Peyer's patch (tissue), 4 donors: ENCODE results near the gene MIOX. TPM values are rescaled to one million over a fixed set of nuclear protein-coding genes. Genes with fewer than 3 reads are reported as not detected.

Source experiments
- DNase-seq, 3 donors: peaks; one replicate each; pipeline ENCODE4 v3.0.0-alpha.2; 2017 to 2019
- H3K27ac ChIP-seq, 4 donors: fragments of 200-600 bp; sonication (generic); one replicate each; pipeline ENCODE4 v1.5.1; 2016 to 2019
- H3K27me3 ChIP-seq, 2 donors: fragments of 200-600 bp; sonication (generic); one replicate each; pipeline ENCODE4 v1.5.1; 2019
- H3K36me3 ChIP-seq, 3 donors: fragments of 200-600 bp; sonication (generic); one replicate each; pipeline ENCODE4 v1.5.1; 2016 to 2019
- H3K4me1 ChIP-seq, 4 donors: fragments of 200-600 bp; sonication (generic); one replicate each; pipeline ENCODE4 v1.5.1; 2016 to 2019
- H3K4me3 ChIP-seq, 4 donors: fragments of 200-600 bp; sonication (generic); 1 replicate in 3 of 4; 2 replicates in 1 of 4; pipeline ENCODE4 v1.5.1; 2016 to 2019; ENCODE audit warnings: mild to moderate bottlenecking in 1 of 4
- H3K9me3 ChIP-seq, 4 donors: fragments of 200-600 bp; sonication (generic); one replicate each; pipeline ENCODE4 v1.5.1; 2016 to 2019; ENCODE audit warnings: mild to moderate bottlenecking in 1 of 4
- CTCF ChIP-seq, 6 experiments: fragments of 450-650 bp in 4 of 6; fragments of 200-600 bp in 2 of 6; sonication (generic) in 1 of 6; IDR thresholded peaks; one replicate each; pipeline ENCODE4 v1.5.1; 2017 to 2019; ENCODE audit warnings: antibody characterized with exemption in 6 of 6, mild to moderate bottlenecking in 3 of 6, moderate library complexity in 1 of 6
- POLR2A ChIP-seq, 2 donors: fragments of 450-650 bp; IDR thresholded peaks; one replicate each; pipeline ENCODE4 v1.5.1; 2017; ENCODE audit warnings: antibody characterized with exemption in 2 of 2, mild to moderate bottlenecking in 2 of 2, moderate library complexity in 2 of 2
- total RNA-seq, 4 donors: library from RNA; depleted of rRNA; stranded (reverse); fragments of >200 nt; gene quantifications; one replicate each; pipeline ENCODE4 v1.1.0, GENCODE V29; 2016

Gene MIOX
- total RNA-seq, 4 donors from 2014 or later = not detected

GRCh38 chr22:50445071-50445879 lies 41.4 kb upstream of the MIOX start:
- Histone ChIP-seq H3K36me3 (peaks cover 0 to 72% (median 0%) of the 10 kb centered on the region in 3 donors), H3K27ac (peak overlapping the region in 3 of 4 donors; percentile 38 to 60 (median 44))

GRCh38 chr22:50445880-50446707 lies 40.6 kb upstream of the MIOX start:
- peaks cover 0 to 64% (median 0%) of the 10 kb centered on the region in 3 donors for H3K36me3 ChIP-seq
- no peak overlapping the region for H3K4me3 ChIP-seq
- DNase-seq = no peak
- H3K9me3 ChIP-seq = no peaks in the 10 kb centered on the region
- no peaks in the 10 kb centered on the region for H3K27me3 ChIP-seq
- TF ChIP-seq CTCF (IDR thresholded peaks at IDR 0.05) = no peak
- no peak for TF ChIP-seq POLR2A (IDR thresholded peaks at IDR 0.05)
- peak overlapping the region in 2 of 4 donors; percentile 38 to 60 for H3K27ac ChIP-seq
- H3K4me1 ChIP-seq = peaks cover 0 to 21% (median 8%) of the 10 kb centered on the region in 4 donors

More at GRCh38 chr22:50445071-50445879, 41.4 kb upstream of the MIOX start:
- Histone ChIP-seq H3K4me1 (peaks cover 0 to 21% (median 8%) of the 10 kb centered on the region in 4 donors), H3K9me3 (no peaks in the 10 kb centered on the region), H3K27me3 (no peaks in the 10 kb centered on the region), H3K4me3 (no peak overlapping the region)
- peak in 1 of 3 donors; percentile 42 for DNase-seq
- TF ChIP-seq CTCF (IDR thresholded peaks at IDR 0.05) = no peak
- no peak for TF ChIP-seq POLR2A (IDR thresholded peaks at IDR 0.05)

GRCh38 chr22:50446708-50447575 lies 39.7 kb upstream of the MIOX start:
- peaks cover 0 to 57% (median 0%) of the 10 kb centered on the region in 3 donors for H3K36me3 ChIP-seq
- H3K9me3 ChIP-seq = no peaks in the 10 kb centered on the region
- no peak for DNase-seq
- no peaks in the 10 kb centered on the region for H3K27me3 ChIP-seq
- no peak overlapping the region for H3K27ac ChIP-seq
- TF ChIP-seq CTCF (IDR thresholded peaks at IDR 0.05) (no peak), POLR2A (IDR thresholded peaks at IDR 0.05) (no peak)
- H3K4me3 ChIP-seq = no peak overlapping the region
- peaks cover 0 to 21% (median 8%) of the 10 kb centered on the region in 4 donors for H3K4me1 ChIP-seq

GRCh38 chr22:50447576-50448551 lies 38.8 kb upstream of the MIOX start:
- no peak for TF ChIP-seq POLR2A (IDR thresholded peaks at IDR 0.05)
- TF ChIP-seq CTCF (IDR thresholded peaks at IDR 0.05) = no peak
- Histone ChIP-seq H3K9me3 (no peaks in the 10 kb centered on the region), H3K36me3 (peaks cover 0 to 62% (median 0%) of the 10 kb centered on the region in 3 donors), H3K4me1 (peaks cover 0 to 21% (median 8%) of the 10 kb centered on the region in 4 donors), H3K27ac (no peak overlapping the region), H3K27me3 (no peaks in the 10 kb centered on the region), H3K4me3 (no peak overlapping the region)
- DNase-seq = no peak
